Measurements from ENCODE around the gene NFATC2.

DNA sequence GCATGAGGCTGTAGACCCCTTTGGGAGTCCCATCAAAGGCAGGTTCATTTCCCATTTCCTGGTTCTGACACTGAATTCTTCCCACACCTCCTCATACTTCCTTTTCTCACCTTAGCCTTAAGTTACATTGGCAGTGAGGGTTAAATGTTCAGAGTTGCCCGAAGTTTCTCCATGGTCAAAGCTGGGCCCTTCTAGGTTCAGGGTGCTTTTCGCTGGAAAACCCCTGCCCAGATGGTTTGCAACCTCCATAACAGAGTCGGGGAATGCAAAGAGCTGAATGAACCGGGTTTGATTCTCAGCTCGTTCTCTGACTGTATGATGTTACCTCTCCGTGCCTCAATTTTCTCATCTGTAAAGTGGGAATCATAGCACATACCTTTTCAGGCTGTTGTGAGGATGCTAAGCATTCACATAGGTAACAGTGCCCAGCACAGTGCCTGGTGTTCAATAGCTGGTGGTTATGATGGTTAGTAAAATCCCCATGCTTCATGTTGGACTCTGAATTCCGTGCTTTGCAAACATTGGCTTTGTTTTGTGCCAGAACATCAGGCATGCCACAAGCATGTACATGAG lies 149.8 kb downstream of the NFATC2 start:
- TF ChIP-seq, protein P1, sequence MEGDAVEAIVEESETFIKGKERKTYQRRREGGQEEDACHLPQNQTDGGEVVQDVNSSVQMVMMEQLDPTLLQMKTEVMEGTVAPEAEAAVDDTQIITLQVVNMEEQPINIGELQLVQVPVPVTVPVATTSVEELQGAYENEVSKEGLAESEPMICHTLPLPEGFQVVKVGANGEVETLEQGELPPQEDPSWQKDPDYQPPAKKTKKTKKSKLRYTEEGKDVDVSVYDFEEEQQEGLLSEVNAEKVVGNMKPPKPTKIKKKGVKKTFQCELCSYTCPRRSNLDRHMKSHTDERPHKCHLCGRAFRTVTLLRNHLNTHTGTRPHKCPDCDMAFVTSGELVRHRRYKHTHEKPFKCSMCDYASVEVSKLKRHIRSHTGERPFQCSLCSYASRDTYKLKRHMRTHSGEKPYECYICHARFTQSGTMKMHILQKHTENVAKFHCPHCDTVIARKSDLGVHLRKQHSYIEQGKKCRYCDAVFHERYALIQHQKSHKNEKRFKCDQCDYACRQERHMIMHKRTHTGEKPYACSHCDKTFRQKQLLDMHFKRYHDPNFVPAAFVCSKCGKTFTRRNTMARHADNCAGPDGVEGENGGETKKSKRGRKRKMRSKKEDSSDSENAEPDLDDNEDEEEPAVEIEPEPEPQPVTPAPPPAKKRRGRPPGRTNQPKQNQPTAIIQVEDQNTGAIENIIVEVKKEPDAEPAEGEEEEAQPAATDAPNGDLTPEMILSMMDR (IDR thresholded peaks at IDR 0.05; ENCODE audit: insufficient read depth, low read length, poor library complexity, severe bottlenecking), result no peak
- TF ChIP-seq EZH2phosphoT487 (conservative IDR thresholded peaks at IDR 0.05; ENCODE audit: low read length), result no peak

Data from SU-DHL-6 (cell line).